WTC11 (cell line): ENCODE measurements around the gene NEK7. TPM values are rescaled to one million over a fixed set of nuclear protein-coding genes. Genes with fewer than 3 reads are reported as not detected.

ENCODE experiments used
- ATAC-seq: fragments of 200-7000 bp; cut with Tn5 transposase; 2 replicates; pipeline ENCODE4 v1.10.0; 2021; ENCODE audit warnings: mild to moderate bottlenecking, moderate library complexity
- CTCF ChIA-PET: fragments of 300-600 bp; sonication (Branson Sonifier 250); formaldehyde crosslinking; loops from one replicate; lab custom pipeline; 2021; ENCODE audit warnings: antibody characterized with exemption; lab: Charles Lee
- POLR2A ChIA-PET: fragments of 350-600 bp; sonication (Branson Sonifier 250); formaldehyde crosslinking; loops from one replicate; lab custom pipeline; 2021; ENCODE audit warnings: antibody characterized with exemption; lab: Charles Lee
- DNase-seq: peaks from one replicate; pipeline ENCODE4 v3.0.0; 2021; ENCODE audit warnings: low spot score
- H3K27ac Mint-ChIP-seq: 2 replicates; pipeline ENCODE4 v1.8.0; 2021; ENCODE audit warnings: mixed read lengths
- H3K27me3 Mint-ChIP-seq: 2 replicates; pipeline ENCODE4 v1.8.0; 2021; ENCODE audit warnings: low read depth, mild to moderate bottlenecking, moderate library complexity, mixed read lengths
- H3K36me3 Mint-ChIP-seq: 2 replicates; pipeline ENCODE4 v1.8.0; 2021; ENCODE audit warnings: mixed read lengths
- H3K4me1 Mint-ChIP-seq: 2 replicates; pipeline ENCODE4 v1.8.0; 2022; ENCODE audit warnings: mixed read lengths
- H3K4me3 Mint-ChIP-seq: 2 replicates; pipeline ENCODE4 v1.8.0; 2021; ENCODE audit warnings: mild to moderate bottlenecking, moderate library complexity, mixed read lengths
- H3K9me3 Mint-ChIP-seq: 2 replicates; pipeline ENCODE4 v1.8.0; 2021; ENCODE audit warnings: mixed read lengths
- NFATC4 ChIP-seq: fragments of 250-450 bp; sonication (Bioruptor Pico); IDR thresholded peaks from 2 replicates; pipeline ENCODE4 v1.9.0; 2021; ENCODE audit warnings: mild to moderate bottlenecking
- SP1 ChIP-seq: sonication (generic); formaldehyde crosslinking; conservative IDR thresholded peaks from 2 replicates; pipeline ENCODE4 v1.8.1; 2022; ENCODE audit warnings: missing genetic modification reagents
- TP53 ChIP-seq: sonication (generic); formaldehyde crosslinking; IDR thresholded peaks from 2 replicates; pipeline ENCODE4 v1.8.1; 2023; ENCODE audit warnings: mild to moderate bottlenecking, missing genetic modification reagents
- ZNF121 ChIP-seq: sonication (generic); formaldehyde crosslinking; IDR thresholded peaks from 2 replicates; pipeline ENCODE4 v1.8.0; 2023; ENCODE audit warnings: missing genetic modification reagents
- ZNF138 ChIP-seq: sonication (generic); formaldehyde crosslinking; conservative IDR thresholded peaks from 2 replicates; pipeline ENCODE4 v1.8.1; 2022; ENCODE audit warnings: mild to moderate bottlenecking, moderate library complexity, missing genetic modification reagents
- ZNF416 ChIP-seq: fragments of 250-450 bp; sonication (Bioruptor Pico); IDR thresholded peaks from 2 replicates; pipeline ENCODE4 v1.9.0; 2021; ENCODE audit warnings: mild to moderate bottlenecking, inconsistent platforms
- total RNA-seq: library from RNA; stranded (reverse); gene quantifications from 3 replicates; pipeline ENCODE4 v1.2.3, GENCODE V29; 2021
- TF ChIP-seq, protein P1 (sequence below): sonication (generic); formaldehyde crosslinking; IDR thresholded peaks from 2 replicates; pipeline ENCODE4 v1.8.1; 2023; ENCODE audit warnings: mild to moderate bottlenecking, missing genetic modification reagents, moderate library complexity
- TF ChIP-seq, protein P2 (sequence below): sonication (generic); formaldehyde crosslinking; IDR thresholded peaks from 2 replicates; pipeline ENCODE4 v1.8.1; 2023; ENCODE audit warnings: mild to moderate bottlenecking, missing genetic modification reagents
- TF ChIP-seq, protein P3 (sequence below): sonication (generic); formaldehyde crosslinking; conservative IDR thresholded peaks from 2 replicates; pipeline ENCODE4 v1.8.1; 2023; ENCODE audit warnings: mild to moderate bottlenecking, low read depth, missing genetic modification reagents, moderate library complexity
- TF ChIP-seq, protein P4 (sequence below): sonication (generic); formaldehyde crosslinking; IDR thresholded peaks from 2 replicates; pipeline ENCODE4 v1.8.0; 2022; ENCODE audit warnings: mild to moderate bottlenecking, missing genetic modification reagents
- TF ChIP-seq, protein P5 (sequence below): sonication (generic); formaldehyde crosslinking; IDR thresholded peaks from 2 replicates; pipeline ENCODE4 v1.8.0; 2023; ENCODE audit warnings: mild to moderate bottlenecking, missing genetic modification reagents

The NEK7 gene
- total RNA-seq, 1 experiment from 2014 or later = 10.3 TPM

DNA sequence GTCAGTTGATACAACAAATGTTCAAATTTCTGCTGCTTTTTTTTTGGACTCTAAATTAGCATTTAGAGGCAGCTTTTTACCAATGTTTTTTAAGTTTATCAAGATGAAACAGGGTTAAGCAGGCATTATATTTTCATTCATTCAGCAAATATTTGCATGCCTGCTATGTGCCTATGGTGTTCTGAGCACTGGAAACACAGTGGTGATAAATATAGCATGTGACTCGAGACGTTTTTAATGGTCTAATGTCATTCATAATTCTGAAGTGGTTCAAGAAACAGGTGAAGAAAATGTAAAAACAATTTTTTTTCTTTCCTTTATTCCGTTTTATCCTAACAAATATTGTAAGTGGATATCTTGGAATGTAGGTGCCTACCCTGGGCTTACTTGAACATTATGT, 26.8 kb downstream of the NEK7 start (continued):
- TF ChIP-seq, protein P1, sequence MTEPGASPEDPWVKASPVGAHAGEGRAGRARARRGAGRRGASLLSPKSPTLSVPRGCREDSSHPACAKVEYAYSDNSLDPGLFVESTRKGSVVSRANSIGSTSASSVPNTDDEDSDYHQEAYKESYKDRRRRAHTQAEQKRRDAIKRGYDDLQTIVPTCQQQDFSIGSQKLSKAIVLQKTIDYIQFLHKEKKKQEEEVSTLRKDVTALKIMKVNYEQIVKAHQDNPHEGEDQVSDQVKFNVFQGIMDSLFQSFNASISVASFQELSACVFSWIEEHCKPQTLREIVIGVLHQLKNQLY (CRISPR knock-in tag) = no peak
- TF ChIP-seq TP53 (CRISPR knock-in tag) = no peak
- TF ChIP-seq, all 79 proteins: peak for 0

DNA sequence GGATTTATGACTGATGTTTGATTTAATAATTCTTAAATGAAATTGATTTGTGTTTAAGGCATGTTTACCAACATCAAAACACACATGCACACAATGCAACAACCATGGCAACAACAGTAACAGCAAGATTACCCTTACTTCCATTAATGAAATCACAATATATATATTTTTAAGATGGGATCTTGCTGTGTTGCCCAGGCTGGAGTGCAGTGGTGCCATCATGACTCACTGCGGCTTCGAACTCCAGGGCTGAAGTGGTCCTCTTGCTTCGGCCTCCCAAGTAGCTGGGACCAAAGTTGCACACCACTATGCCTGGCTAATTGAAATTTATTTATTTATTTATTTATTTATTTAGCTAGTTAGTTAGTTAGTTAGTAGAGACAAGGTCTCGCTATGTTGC, 27.7 kb downstream of the NEK7 start:
- Mint-ChIP-seq H3K27me3 (no peaks in the 10 kb centered on the region), H3K36me3 (no peaks in the 10 kb centered on the region), H3K27ac (no peak overlapping the region), H3K4me3 (no peak overlapping the region), H3K9me3 (no peaks in the 10 kb centered on the region), H3K4me1 (peaks cover 7% of the 10 kb centered on the region; the same call in 1 of the 2 replicates)
- ChIA-PET POLR2A (no interaction called here), CTCF (no interaction called here)
- DNase-seq (no peak), ATAC-seq (no peak)
- TF ChIP-seq ZNF121 (CRISPR knock-in tag) (peak; percentile 42; the same call in 1 of the 2 replicates), SP1 (CRISPR knock-in tag) (no peak)
- TF ChIP-seq, protein P2, sequence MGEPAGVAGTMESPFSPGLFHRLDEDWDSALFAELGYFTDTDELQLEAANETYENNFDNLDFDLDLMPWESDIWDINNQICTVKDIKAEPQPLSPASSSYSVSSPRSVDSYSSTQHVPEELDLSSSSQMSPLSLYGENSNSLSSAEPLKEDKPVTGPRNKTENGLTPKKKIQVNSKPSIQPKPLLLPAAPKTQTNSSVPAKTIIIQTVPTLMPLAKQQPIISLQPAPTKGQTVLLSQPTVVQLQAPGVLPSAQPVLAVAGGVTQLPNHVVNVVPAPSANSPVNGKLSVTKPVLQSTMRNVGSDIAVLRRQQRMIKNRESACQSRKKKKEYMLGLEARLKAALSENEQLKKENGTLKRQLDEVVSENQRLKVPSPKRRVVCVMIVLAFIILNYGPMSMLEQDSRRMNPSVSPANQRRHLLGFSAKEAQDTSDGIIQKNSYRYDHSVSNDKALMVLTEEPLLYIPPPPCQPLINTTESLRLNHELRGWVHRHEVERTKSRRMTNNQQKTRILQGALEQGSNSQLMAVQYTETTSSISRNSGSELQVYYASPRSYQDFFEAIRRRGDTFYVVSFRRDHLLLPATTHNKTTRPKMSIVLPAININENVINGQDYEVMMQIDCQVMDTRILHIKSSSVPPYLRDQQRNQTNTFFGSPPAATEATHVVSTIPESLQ (CRISPR knock-in tag) = no peak

DNA sequence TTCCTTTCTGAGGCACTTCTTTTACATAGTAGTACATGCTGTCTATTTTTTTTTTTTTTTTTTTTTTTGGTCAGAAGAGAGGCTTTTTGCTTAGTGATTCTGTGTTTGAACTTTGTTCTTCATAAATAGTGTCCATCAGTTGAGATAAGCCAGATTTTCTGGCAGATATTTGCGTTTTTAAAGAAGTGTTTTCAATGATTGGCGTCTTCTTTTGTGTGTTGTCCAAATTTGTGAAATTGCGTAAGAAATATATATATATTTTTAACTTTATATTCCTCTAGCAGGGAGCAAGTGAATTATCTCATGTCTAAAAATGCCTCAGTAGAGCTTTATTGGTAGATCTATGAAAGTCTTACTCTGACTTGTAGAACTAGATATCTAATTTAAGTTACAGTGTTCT, 28.3 kb downstream of the NEK7 start:
- no peaks in the 10 kb centered on the region for H3K36me3 Mint-ChIP-seq

More for the DNA sequence above, 28.3 kb downstream of the NEK7 start:
- Mint-ChIP-seq H3K27me3 (no peaks in the 10 kb centered on the region), H3K27ac (no peak overlapping the region), H3K4me3 (no peak overlapping the region), H3K9me3 (no peaks in the 10 kb centered on the region), H3K4me1 (0 out of 2 replicates have a peak, but pooled peaks cover 3% of the 10 kb centered on the region)
- TF ChIP-seq NFATC4 (CRISPR knock-in tag) = no peak
- TF ChIP-seq ZNF138 (CRISPR knock-in tag) = no peak
- TF ChIP-seq, protein P3, sequence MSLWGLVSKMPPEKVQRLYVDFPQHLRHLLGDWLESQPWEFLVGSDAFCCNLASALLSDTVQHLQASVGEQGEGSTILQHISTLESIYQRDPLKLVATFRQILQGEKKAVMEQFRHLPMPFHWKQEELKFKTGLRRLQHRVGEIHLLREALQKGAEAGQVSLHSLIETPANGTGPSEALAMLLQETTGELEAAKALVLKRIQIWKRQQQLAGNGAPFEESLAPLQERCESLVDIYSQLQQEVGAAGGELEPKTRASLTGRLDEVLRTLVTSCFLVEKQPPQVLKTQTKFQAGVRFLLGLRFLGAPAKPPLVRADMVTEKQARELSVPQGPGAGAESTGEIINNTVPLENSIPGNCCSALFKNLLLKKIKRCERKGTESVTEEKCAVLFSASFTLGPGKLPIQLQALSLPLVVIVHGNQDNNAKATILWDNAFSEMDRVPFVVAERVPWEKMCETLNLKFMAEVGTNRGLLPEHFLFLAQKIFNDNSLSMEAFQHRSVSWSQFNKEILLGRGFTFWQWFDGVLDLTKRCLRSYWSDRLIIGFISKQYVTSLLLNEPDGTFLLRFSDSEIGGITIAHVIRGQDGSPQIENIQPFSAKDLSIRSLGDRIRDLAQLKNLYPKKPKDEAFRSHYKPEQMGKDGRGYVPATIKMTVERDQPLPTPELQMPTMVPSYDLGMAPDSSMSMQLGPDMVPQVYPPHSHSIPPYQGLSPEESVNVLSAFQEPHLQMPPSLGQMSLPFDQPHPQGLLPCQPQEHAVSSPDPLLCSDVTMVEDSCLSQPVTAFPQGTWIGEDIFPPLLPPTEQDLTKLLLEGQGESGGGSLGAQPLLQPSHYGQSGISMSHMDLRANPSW (CRISPR knock-in tag) = no peak
- TF ChIP-seq, protein P4, sequence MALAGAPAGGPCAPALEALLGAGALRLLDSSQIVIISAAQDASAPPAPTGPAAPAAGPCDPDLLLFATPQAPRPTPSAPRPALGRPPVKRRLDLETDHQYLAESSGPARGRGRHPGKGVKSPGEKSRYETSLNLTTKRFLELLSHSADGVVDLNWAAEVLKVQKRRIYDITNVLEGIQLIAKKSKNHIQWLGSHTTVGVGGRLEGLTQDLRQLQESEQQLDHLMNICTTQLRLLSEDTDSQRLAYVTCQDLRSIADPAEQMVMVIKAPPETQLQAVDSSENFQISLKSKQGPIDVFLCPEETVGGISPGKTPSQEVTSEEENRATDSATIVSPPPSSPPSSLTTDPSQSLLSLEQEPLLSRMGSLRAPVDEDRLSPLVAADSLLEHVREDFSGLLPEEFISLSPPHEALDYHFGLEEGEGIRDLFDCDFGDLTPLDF (CRISPR knock-in tag) = no peak
- TF ChIP-seq, protein P5, sequence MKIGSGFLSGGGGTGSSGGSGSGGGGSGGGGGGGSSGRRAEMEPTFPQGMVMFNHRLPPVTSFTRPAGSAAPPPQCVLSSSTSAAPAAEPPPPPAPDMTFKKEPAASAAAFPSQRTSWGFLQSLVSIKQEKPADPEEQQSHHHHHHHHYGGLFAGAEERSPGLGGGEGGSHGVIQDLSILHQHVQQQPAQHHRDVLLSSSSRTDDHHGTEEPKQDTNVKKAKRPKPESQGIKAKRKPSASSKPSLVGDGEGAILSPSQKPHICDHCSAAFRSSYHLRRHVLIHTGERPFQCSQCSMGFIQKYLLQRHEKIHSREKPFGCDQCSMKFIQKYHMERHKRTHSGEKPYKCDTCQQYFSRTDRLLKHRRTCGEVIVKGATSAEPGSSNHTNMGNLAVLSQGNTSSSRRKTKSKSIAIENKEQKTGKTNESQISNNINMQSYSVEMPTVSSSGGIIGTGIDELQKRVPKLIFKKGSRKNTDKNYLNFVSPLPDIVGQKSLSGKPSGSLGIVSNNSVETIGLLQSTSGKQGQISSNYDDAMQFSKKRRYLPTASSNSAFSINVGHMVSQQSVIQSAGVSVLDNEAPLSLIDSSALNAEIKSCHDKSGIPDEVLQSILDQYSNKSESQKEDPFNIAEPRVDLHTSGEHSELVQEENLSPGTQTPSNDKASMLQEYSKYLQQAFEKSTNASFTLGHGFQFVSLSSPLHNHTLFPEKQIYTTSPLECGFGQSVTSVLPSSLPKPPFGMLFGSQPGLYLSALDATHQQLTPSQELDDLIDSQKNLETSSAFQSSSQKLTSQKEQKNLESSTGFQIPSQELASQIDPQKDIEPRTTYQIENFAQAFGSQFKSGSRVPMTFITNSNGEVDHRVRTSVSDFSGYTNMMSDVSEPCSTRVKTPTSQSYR (CRISPR knock-in tag) = no peak
- TF ChIP-seq ZNF416 (CRISPR knock-in tag) = no peak
- POLR2A ChIA-PET = no interaction called here
- CTCF ChIA-PET = no interaction called here
- DNase-seq (no peak), ATAC-seq (no peak)
